ENCODE data around the gene LCLAT1. TPM values are rescaled to one million over a fixed set of nuclear protein-coding genes. Genes with fewer than 3 reads are reported as not detected.

LCLAT1 gene
- total RNA-seq, 1 experiment from 2014 or later, result 32.9 TPM

DNA sequence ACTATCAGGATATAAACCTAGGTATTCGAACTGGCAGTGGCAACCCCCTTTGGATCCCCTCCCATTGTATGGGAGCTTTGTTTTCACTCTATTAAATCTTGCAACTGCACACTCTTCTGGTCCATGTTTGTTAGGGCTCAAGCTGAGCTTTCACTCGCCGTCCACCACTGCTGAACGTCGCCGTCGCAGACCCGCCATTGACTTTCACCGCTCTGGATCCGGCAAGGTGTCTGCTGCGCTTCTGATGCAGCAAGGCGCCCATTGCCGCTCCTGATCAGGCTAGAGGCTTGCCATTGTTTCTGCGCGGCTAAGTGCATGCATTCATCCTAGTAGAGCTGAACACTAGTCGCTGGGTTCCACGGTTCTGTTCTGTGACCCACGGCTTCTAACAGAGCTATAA lies 69.1 kb downstream of the LCLAT1 start:
- TF ChIP-seq CTCF (conservative IDR thresholded peaks at IDR 0.05), result no peak
- Histone ChIP-seq H2BK120ac (ENCODE audit: low read depth, low read length, poor library complexity, severe bottlenecking) (no peak overlapping the region), H3K9ac (ENCODE audit: extremely low read depth, insufficient read length, low read length) (no peak overlapping the region), H2BK20ac (ENCODE audit: low read depth, low read length, poor library complexity, severe bottlenecking) (no peak overlapping the region), H2BK12ac (ENCODE audit: insufficient read length, low read depth, low read length) (no peak overlapping the region), H3K27me3 (ENCODE audit: insufficient read depth, low read length) (no peaks in the 10 kb centered on the region), H2BK15ac (ENCODE audit: low read depth, low read length) (no peak overlapping the region), H3K27ac (ENCODE audit: insufficient read length, low read depth, low read length) (no peak overlapping the region), H3K14ac (ENCODE audit: insufficient read depth, low read length) (no peak overlapping the region), H3K23ac (ENCODE audit: insufficient read length, low read depth, low read length) (no peak overlapping the region), H2BK5ac (ENCODE audit: insufficient read length, low read length) (no peak overlapping the region), H3K79me1 (ENCODE audit: insufficient read depth, low read depth, low read length, poor library complexity, severe bottlenecking) (no peaks in the 10 kb centered on the region), H4K8ac (replicated peaks; ENCODE audit: insufficient read length, low read depth, low read length) (no peak overlapping the region), H3K79me2 (ENCODE audit: insufficient read depth, low read length) (no peaks in the 10 kb centered on the region; the same call in 1 of the 2 replicates), H3K9me3 (ENCODE audit: control insufficient read depth, low read depth, low read length) (peaks cover 4% of the 10 kb centered on the region), H4K20me1 (ENCODE audit: control insufficient read depth, insufficient read depth, insufficient read length) (no peaks in the 10 kb centered on the region), H4K91ac (ENCODE audit: insufficient read length, low read depth, low read length) (no peak overlapping the region), H3K4me2 (ENCODE audit: insufficient read depth, insufficient read length, low read length) (no peak overlapping the region), H2AK5ac (ENCODE audit: insufficient read length, low read length) (no peak overlapping the region), H3T11ph (ENCODE audit: low read length) (no peak overlapping the region), H3K23me2 (ENCODE audit: insufficient read length, low read depth, low read length, poor library complexity, severe bottlenecking) (no peaks in the 10 kb centered on the region), H3K18ac (ENCODE audit: insufficient read length, low read depth, low read length) (no peak overlapping the region), H4K5ac (ENCODE audit: insufficient read length, low read depth, low read length) (no peak overlapping the region), H2AFZ (ENCODE audit: low read length) (no peak overlapping the region), H3K4me1 (ENCODE audit: insufficient read depth, low read length) (peaks cover 2% of the 10 kb centered on the region; the same call in 1 of the 2 replicates), H3K4ac (ENCODE audit: low read depth, low read length) (no peak overlapping the region), H3K56ac (ENCODE audit: insufficient read length, low read depth, low read length) (no peak overlapping the region)
- WGBS (ENCODE audit: extremely low coverage, insufficient read length, low lambda C conversion rate), result no CpG with 5 or more reads among the region's 18 CpGs
- H3K4me3 Mint-ChIP-seq, result no peak overlapping the region
- peak overlapping the region in 1 of 3 experiments; percentile 9; a peak in 2 of 7 replicates for H3K27ac Mint-ChIP-seq
- H3K36me3 Mint-ChIP-seq (ENCODE audit: insufficient read depth in 1 of 3, low read depth in 3 of 3), result peaks cover 28 to 42% (median 33%) of the 10 kb centered on the region in 3 experiments
- peaks cover 36 to 40% of the 10 kb centered on the region in 2 experiments for H3K4me1 Mint-ChIP-seq
- no peak for DNase-seq
- H3K9me3 Mint-ChIP-seq, result peaks cover 15 to 25% of the 10 kb centered on the region in 2 experiments
- H3K27me3 Mint-ChIP-seq (ENCODE audit: low read depth), result no peaks in the 10 kb centered on the region

Measured in H9 (cell line).